Lung (tissue), 12 donors: Measurements from ENCODE around the gene LRIG1. TPM values are rescaled to one million over a fixed set of nuclear protein-coding genes. Genes with fewer than 3 reads are reported as not detected.

ENCODE experiments used
- ATAC-seq: fragments of 200-7000 bp; cut with Tn5 transposase; one replicate; pipeline ENCODE4 v1.9.1; 2020; ENCODE audit warnings: moderate number of reproducible peaks; ENCODE audit not compliant: insufficient read depth, low FRiP score
- DNase-seq, 3 donors: peaks; one replicate each; pipeline ENCODE4 v3.0.0-alpha.2; 2013 to 2017
- H3K27ac ChIP-seq, 2 donors: one replicate each; pipeline ENCODE4 v1.5.1; 2013; ENCODE audit warnings: mild to moderate bottlenecking in 2 of 2, moderate library complexity in 2 of 2, control low read depth in 1 of 2, inconsistent platforms in 1 of 2, low read depth in 1 of 2, low read length in 1 of 2
- H3K27me3 ChIP-seq, 3 donors: one replicate each; pipeline ENCODE4 v1.5.1; 2013; ENCODE audit warnings: low read length in 2 of 3; ENCODE audit not compliant: control insufficient read depth in 3 of 3, insufficient read depth in 3 of 3
- H3K36me3 ChIP-seq, 4 donors: one replicate each; pipeline ENCODE4 v1.5.1; 2013; ENCODE audit warnings: low read length in 4 of 4, mild to moderate bottlenecking in 1 of 4, moderate library complexity in 1 of 4; ENCODE audit not compliant: control insufficient read depth in 4 of 4, insufficient read depth in 4 of 4
- H3K4me1 ChIP-seq, 5 donors: one replicate each; pipeline ENCODE4 v1.5.1; 2013; ENCODE audit warnings: low read length in 5 of 5, mild to moderate bottlenecking in 2 of 5, moderate library complexity in 1 of 5; ENCODE audit not compliant: control insufficient read depth in 5 of 5, insufficient read depth in 5 of 5
- H3K4me3 ChIP-seq: one replicate; pipeline ENCODE4 v1.5.1; 2013; ENCODE audit warnings: mild to moderate bottlenecking, control low read depth, moderate library complexity
- H3K9ac ChIP-seq, 2 donors: one replicate each; pipeline ENCODE4 v1.5.1; 2013; ENCODE audit warnings: low read length in 2 of 2, control low read depth in 1 of 2; ENCODE audit not compliant: insufficient read depth in 1 of 2
- H3K9me3 ChIP-seq, 4 donors: one replicate each; pipeline ENCODE4 v1.5.1; 2013; ENCODE audit warnings: low read length in 3 of 4, mild to moderate bottlenecking in 1 of 4, moderate library complexity in 1 of 4; ENCODE audit not compliant: control insufficient read depth in 4 of 4, insufficient read depth in 3 of 4
- whole genome bisulfite sequencing, 2 donors: extraction: QIAGEN DNeasy Blood & Tissue Kit; methylation state at CpG; one replicate each; pipeline ENCODE4 v1.1.7; 2013; 5-methylcytosine and 5-hydroxymethylcytosine counted together
- polyA plus RNA-seq, 2 donors: library from polyadenylated mRNA; stranded (reverse); fragments of 200-250 nt; gene quantifications; one replicate each; pipeline ENCODE4 v1.2.1, GENCODE V29; 2013
- total RNA-seq, 2 donors: library from RNA; depleted of rRNA in 1 of 2; stranded (reverse); fragments of >200 nt in 1 of 2; gene quantifications; one replicate each; pipeline ENCODE4 v1.2.1, GENCODE V29; 2014 to 2021
- TF ChIP-seq, protein P1 (sequence below): IDR thresholded peaks from 2 replicates; pipeline ENCODE4 v1.5.1; 2012; ENCODE audit warnings: mild to moderate bottlenecking; ENCODE audit errors: control extremely low read depth, extremely low read depth
- donor health status: control.
- donor health status: control.
- donor health status: Bipolar disorder and iron deficiency.
- donor health status: healthy.
- donor health status: DM: yes; HTN: yes; CAD: no.

Gene LRIG1
- total and polyA plus RNA-seq, 4 donors = 21.9 to 97.4 (median 42.2) TPM

DNA sequence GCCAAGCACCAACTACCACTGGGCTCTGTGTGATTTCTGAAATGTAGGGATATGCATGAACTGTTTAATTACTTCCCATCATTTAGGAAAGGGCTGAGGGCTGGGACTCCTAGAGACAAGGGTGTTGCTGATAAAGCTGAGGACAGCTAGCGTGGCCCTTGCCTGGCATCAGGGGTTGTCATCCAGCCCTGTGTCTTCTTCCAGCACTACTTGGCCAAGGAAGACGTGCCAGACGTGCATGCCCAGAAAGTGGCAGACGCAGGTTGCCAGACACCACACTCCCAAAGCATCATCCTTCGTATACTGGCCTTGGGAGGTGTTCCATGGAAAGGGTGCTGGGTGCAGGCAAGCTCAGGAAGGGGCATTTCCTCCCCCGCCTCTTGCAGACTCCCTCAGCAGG lies 64.8 kb downstream of the LRIG1 start:
- TF ChIP-seq, protein P1, sequence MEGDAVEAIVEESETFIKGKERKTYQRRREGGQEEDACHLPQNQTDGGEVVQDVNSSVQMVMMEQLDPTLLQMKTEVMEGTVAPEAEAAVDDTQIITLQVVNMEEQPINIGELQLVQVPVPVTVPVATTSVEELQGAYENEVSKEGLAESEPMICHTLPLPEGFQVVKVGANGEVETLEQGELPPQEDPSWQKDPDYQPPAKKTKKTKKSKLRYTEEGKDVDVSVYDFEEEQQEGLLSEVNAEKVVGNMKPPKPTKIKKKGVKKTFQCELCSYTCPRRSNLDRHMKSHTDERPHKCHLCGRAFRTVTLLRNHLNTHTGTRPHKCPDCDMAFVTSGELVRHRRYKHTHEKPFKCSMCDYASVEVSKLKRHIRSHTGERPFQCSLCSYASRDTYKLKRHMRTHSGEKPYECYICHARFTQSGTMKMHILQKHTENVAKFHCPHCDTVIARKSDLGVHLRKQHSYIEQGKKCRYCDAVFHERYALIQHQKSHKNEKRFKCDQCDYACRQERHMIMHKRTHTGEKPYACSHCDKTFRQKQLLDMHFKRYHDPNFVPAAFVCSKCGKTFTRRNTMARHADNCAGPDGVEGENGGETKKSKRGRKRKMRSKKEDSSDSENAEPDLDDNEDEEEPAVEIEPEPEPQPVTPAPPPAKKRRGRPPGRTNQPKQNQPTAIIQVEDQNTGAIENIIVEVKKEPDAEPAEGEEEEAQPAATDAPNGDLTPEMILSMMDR = no peak
- WGBS, 2 donors = 78 to 92% methylated on average over 6 of the region's 6 CpGs
- Histone ChIP-seq H3K36me3 (peaks cover 0 to 3% (median 1%) of the 10 kb centered on the region in 4 donors), H3K9me3 (no peaks in the 10 kb centered on the region), H3K27me3 (no peaks in the 10 kb centered on the region), H3K4me3 (no peak overlapping the region), H3K4me1 (peaks cover 3 to 26% (median 22%) of the 10 kb centered on the region in 5 donors), H3K27ac (no peak overlapping the region), H3K9ac (no peak overlapping the region)
- DNase-seq = no peak
- no peak for ATAC-seq

DNA sequence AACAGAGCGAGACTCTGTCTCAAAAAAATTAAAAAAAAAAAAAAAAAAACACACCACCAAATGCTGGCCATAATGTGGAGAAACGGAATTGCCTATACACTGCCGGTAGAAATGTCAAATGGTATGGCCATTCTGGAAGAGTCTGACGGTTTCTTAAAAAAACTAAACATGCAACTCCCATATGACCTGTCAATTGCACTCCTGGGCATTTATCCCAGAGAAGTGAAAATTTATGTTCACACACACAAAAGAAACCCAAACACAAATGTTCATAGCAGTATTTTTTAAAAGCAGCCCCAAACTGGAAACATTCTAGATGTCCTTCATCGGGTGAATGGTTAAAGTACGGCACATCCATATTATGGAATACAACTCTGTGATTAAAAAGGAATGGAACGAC lies 66.1 kb downstream of the LRIG1 start:
- Histone ChIP-seq H3K27ac (no peak overlapping the region), H3K9ac (no peak overlapping the region), H3K4me3 (no peak overlapping the region), H3K36me3 (peaks cover 0 to 3% (median 1%) of the 10 kb centered on the region in 4 donors), H3K27me3 (no peaks in the 10 kb centered on the region), H3K9me3 (no peaks in the 10 kb centered on the region), H3K4me1 (peaks cover 0 to 26% (median 9%) of the 10 kb centered on the region in 5 donors)
- TF ChIP-seq, protein P1 = no peak
- 81% methylated on average over 7 of the region's 7 CpGs for WGBS, 2 donors
- DNase-seq (no peak), ATAC-seq (no peak)

DNA sequence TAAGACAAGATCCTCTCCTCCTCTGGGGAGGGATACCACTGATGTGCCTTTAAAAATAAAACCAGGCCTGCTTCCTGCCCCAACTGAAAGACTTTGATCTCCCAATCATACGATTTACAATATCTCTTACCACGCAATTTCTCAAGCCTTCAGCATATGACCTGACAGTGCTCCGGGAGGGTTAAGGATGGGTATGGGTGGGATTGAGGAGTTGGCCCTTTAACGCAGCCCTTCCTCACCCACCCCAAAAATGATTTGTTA lies 67.4 kb downstream of the LRIG1 start:
- no peaks in the 10 kb centered on the region for H3K9me3 ChIP-seq
- DNase-seq = no peak
- peaks cover 5 to 31% (median 9%) of the 10 kb centered on the region in 5 donors for H3K4me1 ChIP-seq
- H3K27ac ChIP-seq = peak overlapping the region in 1 of 2 donors; percentile 10
- H3K36me3 ChIP-seq = peaks cover 0 to 3% (median 1%) of the 10 kb centered on the region in 4 donors
- no peaks in the 10 kb centered on the region for H3K27me3 ChIP-seq
- ATAC-seq = no peak
- TF ChIP-seq, protein P1 = no peak
- H3K9ac ChIP-seq = no peak overlapping the region
- no peak overlapping the region for H3K4me3 ChIP-seq
- WGBS, 2 donors = 22 to 41% methylated on average over 4 of the region's 4 CpGs
